Hematopoietic multipotent progenitor cell treated with erythropoietin and hydrocortisone succinate and interleukin-3 and kit ligand, for 17 days (in vitro differentiated cells): ENCODE data around the gene HOXA4.
A peak's percentile ranks its signal among the peaks of the same experiment; 100 is the strongest.

Experiments used
- DNase-seq: peaks from one replicate; pipeline ENCODE4 v3.0.0-alpha.2; 2015; ENCODE audit warnings: low spot score

The HOXA4 gene

DNA sequence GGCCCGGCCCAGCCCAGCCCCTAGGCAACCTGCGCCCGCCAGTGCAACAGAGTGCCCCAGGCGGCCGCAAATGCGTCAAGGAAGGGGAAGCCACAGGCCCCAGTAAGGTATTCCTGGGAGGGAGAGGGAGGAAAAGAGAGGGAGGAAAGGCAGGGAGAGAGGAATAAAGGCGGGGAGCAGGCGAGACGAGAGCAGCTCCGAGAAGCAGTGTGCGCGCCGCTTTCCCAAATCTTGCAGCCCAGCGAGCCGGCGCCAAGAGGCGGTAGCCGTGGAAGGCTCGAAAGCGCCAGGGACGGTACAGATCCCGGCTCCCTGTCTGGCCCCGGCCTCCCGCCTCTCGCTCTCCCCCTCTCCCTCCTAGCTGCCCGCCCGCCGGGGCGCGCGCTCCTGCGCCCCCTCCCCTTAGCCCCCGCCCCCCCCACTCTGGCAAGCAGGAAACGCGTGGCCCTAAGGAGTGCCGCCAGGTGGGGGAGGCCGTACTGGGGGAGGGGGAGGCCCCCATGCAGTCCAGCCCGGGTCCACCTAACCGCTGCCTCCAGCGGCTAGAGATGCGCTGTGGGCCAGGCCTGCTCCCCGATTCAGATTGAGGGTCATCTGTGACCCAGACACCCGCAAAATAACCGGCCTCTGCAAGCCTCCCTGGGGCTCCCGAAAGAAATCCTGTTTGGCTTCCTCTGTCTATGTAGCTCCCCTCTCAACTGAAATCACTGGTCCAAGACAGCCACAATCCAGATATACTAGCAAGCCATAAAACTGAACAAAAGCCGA, 39.3 kb upstream of the HOXA4 start:
- no peak for DNase-seq

DNA sequence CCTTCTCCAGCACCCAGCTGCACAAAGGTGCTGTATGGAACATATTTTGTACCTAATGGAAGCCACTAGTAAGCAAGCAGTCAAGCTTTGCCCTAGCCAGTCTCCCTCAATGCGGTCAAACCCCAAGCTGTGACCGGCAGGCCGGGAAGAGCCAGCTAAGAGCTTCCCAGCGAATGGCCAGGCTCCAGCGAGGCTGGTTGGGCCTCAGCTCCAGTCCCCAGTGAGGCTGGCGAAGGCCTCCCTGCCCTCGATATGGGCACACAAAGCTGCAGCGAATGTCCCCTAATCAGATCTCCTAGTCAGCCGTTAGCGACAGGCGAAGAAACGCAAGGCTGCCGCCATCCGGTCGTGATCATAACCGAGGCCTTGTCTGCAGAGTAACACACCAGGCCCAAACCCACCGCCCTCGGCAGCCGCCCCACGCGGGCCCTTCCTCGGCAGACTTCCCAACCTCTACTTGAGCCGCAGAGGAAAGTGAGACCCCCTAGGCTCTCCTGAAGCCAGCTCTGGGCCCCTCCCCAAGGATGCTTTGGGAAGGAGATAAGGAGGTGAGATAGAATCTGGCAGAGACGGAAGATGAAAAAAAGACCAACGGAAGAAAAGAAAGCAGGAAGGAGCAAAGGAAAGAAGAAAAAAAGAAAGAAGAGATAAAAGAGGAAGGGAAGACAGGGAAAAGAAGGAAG, 37.8 kb upstream of the HOXA4 start:
- DNase-seq = no peak

GRCh38 chr7:27167916-27168264, 37.3 kb upstream of the HOXA4 start:
- no peak for DNase-seq

- no peak for DNase-seq
These were observed 36.3 kb upstream of the HOXA4 start for GRCh38 chr7:27166531-27167505.

DNA sequence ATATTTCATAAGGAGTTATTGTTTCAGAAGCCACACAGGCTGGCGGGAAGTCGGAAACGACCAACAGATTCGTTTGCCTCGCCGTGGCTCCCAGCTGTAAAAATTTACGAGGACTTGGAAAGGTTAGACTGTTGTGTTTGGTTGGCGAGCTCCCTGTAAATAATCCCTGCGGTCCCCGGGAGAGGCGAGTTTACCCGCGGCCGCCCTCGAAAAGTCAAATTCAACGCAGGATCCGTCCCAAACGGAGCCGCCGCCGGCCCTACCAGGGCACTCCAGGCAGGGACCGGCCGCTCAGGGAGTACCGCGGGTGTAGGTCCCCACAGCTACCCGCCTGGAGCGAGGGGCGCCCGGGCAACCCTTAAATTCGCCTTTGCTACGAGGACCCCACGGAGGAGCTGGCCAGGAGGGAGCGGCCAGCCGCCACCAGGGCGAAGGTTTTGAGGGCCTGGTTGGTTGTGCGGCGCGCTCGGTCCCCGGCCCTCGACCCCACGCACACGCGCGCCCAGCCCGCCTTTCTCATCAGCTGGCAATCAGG, 35.5 kb upstream of the HOXA4 start:
- DNase-seq = no peak

DNA sequence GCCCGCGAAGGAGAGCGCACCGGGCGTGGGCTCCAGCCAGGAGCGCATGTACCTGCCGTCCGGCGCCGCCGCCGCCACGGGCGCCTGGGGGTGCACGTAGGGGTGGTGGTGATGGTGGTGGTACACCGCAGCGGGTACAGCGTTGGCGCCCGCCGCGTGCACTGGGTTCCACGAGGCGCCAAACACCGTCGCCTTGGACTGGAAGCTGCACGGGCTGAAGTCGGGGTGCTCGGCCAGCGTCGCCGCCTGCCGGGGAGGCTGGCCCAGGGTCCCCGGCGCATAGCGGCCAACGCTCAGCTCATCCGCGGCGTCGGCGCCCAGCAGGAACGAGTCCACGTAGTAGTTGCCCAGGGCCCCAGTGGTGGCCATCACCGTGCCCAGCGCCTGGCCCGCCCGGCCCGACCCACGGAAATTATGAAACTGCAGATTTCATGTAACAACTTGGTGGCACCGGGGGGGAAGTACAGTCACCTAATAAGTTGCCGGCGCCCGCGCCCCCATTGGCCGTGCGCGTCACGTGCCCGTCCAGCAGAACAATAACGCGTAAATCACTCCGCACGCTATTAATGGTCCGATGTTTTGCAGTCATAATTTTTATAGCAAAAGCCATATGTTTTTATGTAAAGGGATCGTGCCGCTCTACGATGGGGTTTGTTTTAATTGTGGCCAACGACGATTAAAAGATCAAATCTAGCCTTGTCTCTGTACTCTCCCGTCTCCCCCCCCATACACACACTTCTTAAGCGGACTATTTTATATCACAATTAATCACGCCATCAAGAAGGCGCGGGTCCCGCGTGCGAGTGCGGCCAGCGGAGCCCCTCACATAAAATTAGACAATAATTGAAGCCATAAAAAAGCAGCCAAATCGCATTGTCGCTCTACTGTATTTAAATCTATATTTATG, 34.8 kb upstream of the HOXA4 start, which contains the start of gene HOXA9:
HOXA9 (minus strand) TSS at position 449 of the 907 bp plus-strand sequence; CDS start at position 369, 80 bp downstream.
- DNase-seq = no peak

DNA sequence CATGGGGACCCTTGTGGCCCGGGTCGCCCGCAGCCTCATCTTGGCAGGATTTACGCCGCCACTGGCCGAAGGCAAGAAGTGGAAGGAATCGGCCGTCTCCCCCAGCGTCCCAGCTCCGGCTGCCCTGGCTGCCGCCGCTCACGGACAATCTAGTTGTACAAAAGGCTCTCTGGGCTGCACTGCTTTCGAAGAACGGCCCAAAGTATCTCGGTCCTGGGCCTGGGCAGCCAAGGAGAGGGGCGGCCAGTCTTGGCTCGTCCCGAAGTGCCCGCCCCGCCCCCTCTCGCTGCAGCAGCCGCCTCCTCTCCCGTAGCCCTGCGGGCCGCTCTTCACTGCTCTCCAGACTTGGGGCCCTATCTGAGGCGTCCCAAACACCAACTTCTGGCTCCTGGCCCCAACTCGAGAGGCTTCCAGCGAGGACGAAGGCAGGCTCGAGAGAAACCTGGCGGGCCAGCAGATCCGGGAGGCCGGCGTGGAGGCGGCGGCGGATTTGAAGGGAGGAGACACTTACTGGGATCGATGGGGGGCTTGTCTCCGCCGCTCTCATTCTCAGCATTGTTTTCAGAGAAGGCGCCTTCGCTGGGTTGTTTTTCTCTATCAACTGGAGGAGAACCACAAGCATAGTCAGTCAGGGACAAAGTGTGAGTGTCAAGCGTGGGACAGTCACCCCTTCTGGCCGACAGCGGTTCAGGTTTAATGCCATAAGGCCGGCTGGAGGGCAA, 34.0 kb upstream of the HOXA4 start:
- DNase-seq = no peak

DNA sequence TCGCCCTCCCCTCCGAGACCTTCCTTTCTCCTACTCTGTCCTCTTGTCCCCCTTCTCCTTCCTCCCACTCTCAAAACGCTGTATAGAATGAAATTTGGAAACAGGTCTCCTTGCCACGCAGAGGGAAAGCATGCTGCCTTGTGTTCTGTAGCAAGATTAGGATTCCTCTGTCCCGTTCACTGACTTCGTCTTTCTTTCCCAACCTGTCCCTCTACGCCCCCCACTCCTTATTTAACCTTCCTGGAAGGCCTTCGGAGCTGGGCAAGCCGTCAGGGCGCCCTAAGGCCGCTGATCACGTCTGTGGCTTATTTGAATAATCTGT, 33.4 kb upstream of the HOXA4 start:
- DNase-seq = no peak

DNA sequence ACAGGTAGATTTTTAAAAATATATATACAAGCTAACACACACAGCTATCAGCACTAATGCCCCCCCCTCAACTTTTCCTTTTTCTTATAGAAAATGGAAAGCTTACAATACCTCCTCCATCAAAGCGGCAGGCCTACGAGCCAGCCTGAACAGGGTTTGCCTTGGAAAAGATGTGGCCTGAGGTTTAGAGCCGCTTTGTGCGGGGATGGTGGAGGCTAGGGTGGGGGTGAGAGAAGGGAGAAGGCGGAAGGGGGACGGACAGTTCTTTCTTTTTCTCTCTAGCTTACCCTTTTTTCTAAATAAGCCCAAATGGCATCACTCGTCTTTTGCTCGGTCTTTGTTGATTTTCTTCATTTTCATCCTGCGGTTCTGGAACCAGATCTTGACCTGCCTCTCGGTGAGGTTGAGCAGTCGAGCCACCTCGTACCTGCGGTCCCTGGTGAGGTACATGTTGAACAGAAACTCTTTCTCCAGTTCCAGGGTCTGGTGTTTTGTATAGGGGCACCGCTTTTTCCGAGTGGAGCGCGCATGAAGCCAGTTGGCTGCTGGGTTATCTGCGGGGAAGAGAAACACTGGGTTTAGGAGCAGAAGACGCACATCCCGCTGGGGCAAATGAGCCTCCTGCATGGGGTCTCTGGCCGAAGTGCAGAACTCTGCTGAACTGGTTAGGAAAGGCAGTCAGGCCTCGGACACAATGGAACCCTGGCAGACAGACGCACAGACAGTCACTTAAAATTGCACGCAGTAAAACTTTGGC, 32.9 kb upstream of the HOXA4 start:
- DNase-seq = no peak

GRCh38 chr7:27162561-27163287, 32.2 kb upstream of the HOXA4 start:
- DNase-seq = no peak

DNA sequence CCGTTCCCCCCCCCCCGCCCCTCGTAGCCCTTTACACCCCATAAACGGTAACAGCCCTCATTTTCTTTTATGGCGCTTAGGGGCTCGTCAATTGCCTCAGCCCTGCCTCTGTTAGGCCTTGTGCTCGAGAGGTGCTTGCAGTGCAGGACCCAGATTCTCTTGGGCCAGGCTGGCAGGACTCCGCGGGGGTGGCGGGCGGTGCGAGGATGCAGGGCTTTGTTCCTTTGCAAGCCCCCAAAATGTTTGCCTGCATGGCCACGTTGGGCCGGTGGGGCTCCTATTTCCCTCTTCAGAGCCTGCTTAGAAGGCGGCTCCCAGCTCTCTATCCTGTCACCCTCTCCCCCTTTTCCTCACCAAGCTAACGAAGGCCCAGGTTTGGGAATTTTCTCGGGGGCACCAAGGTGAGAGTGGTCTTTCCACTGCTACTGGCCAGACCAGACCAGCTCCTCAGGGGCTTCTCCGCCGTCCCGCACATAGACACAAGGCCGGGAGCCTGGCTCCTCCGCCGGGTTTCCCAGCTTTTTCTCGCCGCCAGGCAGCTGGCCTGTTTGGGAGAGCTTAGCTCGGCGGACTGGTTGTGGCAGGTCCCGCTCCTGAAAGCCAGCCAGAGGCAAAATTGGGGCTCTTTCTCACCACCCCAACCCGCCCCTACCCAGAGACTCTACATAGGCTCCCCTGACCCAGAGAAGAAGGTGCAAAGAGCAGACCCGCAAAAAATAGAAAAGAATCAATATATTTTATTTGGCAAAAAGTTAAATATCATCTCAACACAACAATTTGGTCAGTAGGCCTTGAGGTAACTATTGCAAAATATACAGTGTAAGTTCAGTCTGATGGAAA, 31.4 kb upstream of the HOXA4 start:
- DNase-seq = no peak

- no peak for DNase-seq
These were observed 30.7 kb upstream of the HOXA4 start for GRCh38 chr7:27161214-27161720.

- DNase-seq = peak; percentile 68
These were observed 30.1 kb upstream of the HOXA4 start for GRCh38 chr7:27160546-27161213.

- DNase-seq = no peak
These were observed 29.6 kb upstream of the HOXA4 start for GRCh38 chr7:27160145-27160545.

- no peak for DNase-seq
These were observed 28.9 kb upstream of the HOXA4 start for GRCh38 chr7:27159266-27160144.
